Right lobe of liver (tissue), 4 donors: ENCODE measurements around the gene PFDN5.

Source experiments
- CTCF ChIP-seq, 4 donors: fragments of 200-600 bp in 3 of 4; fragments of 450-650 bp in 1 of 4; IDR thresholded peaks; one replicate each; pipeline versions ENCODE4 v1.5.1 to v1.8.0; 2016 to 2022; ENCODE audit warnings: antibody characterized with exemption in 4 of 4, mild to moderate bottlenecking in 2 of 4
- POLR2A ChIP-seq: fragments of 450-650 bp; IDR thresholded peaks from one replicate; pipeline ENCODE4 v1.6.1; 2017; ENCODE audit warnings: antibody characterized with exemption, mild to moderate bottlenecking
- donor health status: DM: no; HTN: no; CAD: no.
- donor health status: DM: no; HTN: no; CAD: no.
- donor health status: DM: no; HTN: yes; CAD: no.

GRCh38 chr12:53325511-53326061, 30.2 kb downstream of the PFDN5 start:
- TF ChIP-seq CTCF (IDR thresholded peaks at IDR 0.05) (no peak), POLR2A (no peak)
